ENCODE results near the gene LCN6. TPM values are rescaled to one million over a fixed set of nuclear protein-coding genes. Genes with fewer than 3 reads are reported as not detected.

LCN6 gene
- total and polyA plus RNA-seq, 8 donors, result 1.1 to 25.6 (median 4.2) TPM; not detected in 2

- FAIRE-seq, result no peak
- 18 to 21% methylated on average over 22 to 25 of the region's 25 CpGs for WGBS, 2 donors
- intact Hi-C loops (cut with DNase I), result no loop called here
- peak within 1 kb of the TSS in 1 of 4 donors; percentile 14 for H3K4me3 ChIP-seq
- peak; percentile 55 to 80 (median 68) for ATAC-seq
- no peaks in the 10 kb centered on the region for H3K27me3 ChIP-seq
- H3K4me1 ChIP-seq, result peaks cover 12 to 17% (median 14%) of the 10 kb centered on the region in 3 donors
- TF ChIP-seq CTCF (IDR thresholded peaks at IDR 0.05), result peak in 1 of 4 donors; percentile 14
- DNase-seq, result peak in 3 of 6 donors; percentile 45 to 81 (median 55)
- no peaks in the 10 kb centered on the region for H3K9me3 ChIP-seq
- no peaks in the 10 kb centered on the region for H3K36me3 ChIP-seq
- H3K27ac ChIP-seq, result no peak within 1 kb of the TSS
Measured at GRCh38 chr9:136742591-136743391, 5.5 kb downstream of the LCN6 start, which contains the start of gene LCN10. Gene LCN10, minus strand, starts transcription at chr9:136742940. Its CDS starts 37 bp downstream, at chr9:136742903.

GRCh38 chr9:136741883-136742571 lies 6.3 kb downstream of the LCN6 start:
- peak; percentile 25 to 42 (median 40) for ATAC-seq
- peak in 2 of 6 donors; percentile 39 to 81 for DNase-seq
- no peak overlapping the region for H3K27ac ChIP-seq
- no peaks in the 10 kb centered on the region for H3K9me3 ChIP-seq
- intact Hi-C loops (cut with DNase I), result no loop called here
- WGBS, 2 donors, result 18 to 26% methylated on average over 28 to 32 of the region's 32 CpGs
- no peak for TF ChIP-seq CTCF (IDR thresholded peaks at IDR 0.05)
- no peak for FAIRE-seq
- H3K27me3 ChIP-seq, result no peaks in the 10 kb centered on the region
- peak overlapping the region in 1 of 4 donors; percentile 14 for H3K4me3 ChIP-seq
- H3K36me3 ChIP-seq, result no peaks in the 10 kb centered on the region
- H3K4me1 ChIP-seq, result peaks cover 12 to 17% (median 14%) of the 10 kb centered on the region in 3 donors

GRCh38 chr9:136740971-136741882 lies 7.1 kb downstream of the LCN6 start:
- Histone ChIP-seq H3K27ac (no peak overlapping the region), H3K36me3 (no peaks in the 10 kb centered on the region), H3K4me1 (peaks cover 12 to 17% (median 14%) of the 10 kb centered on the region in 3 donors), H3K9me3 (no peaks in the 10 kb centered on the region), H3K27me3 (no peaks in the 10 kb centered on the region), H3K4me3 (no peak overlapping the region)
- no peak for TF ChIP-seq CTCF (IDR thresholded peaks at IDR 0.05)
- intact Hi-C loops (cut with DNase I), result no loop called here
- FAIRE-seq, result no peak
- peak; percentile 47 to 56 (median 50) for ATAC-seq
- DNase-seq, result peak in 1 of 6 donors; percentile 79
- WGBS, 2 donors, result 23 to 31% methylated on average over 34 to 37 of the region's 37 CpGs

- FAIRE-seq, result no peak
- no peak for TF ChIP-seq CTCF (IDR thresholded peaks at IDR 0.05)
- no peak overlapping the region for H3K27ac ChIP-seq
- H3K4me1 ChIP-seq, result peaks cover 12 to 17% (median 14%) of the 10 kb centered on the region in 3 donors
- no peak overlapping the region for H3K4me3 ChIP-seq
- no peaks in the 10 kb centered on the region for H3K9me3 ChIP-seq
- WGBS, 2 donors, result 65 to 76% methylated on average over 16 of the region's 16 CpGs
- H3K27me3 ChIP-seq, result no peaks in the 10 kb centered on the region
- H3K36me3 ChIP-seq, result no peaks in the 10 kb centered on the region
- DNase-seq, result peak in 1 of 6 donors; percentile 64
- intact Hi-C loops (cut with DNase I), result no loop called here
- no peak for ATAC-seq
Measured at GRCh38 chr9:136740491-136740890, 7.8 kb downstream of the LCN6 start.

Measured in pancreas (tissue), 10 donors.